DND-41 (cell line): ENCODE measurements around the gene FOLR3.

Experiments used
- EZH2 ChIP-seq: IDR thresholded peaks from 3 replicates; pipeline ENCODE4 v1.6.1; 2012; ENCODE audit warnings: borderline replicate concordance, low read depth, mild to moderate bottlenecking, moderate library complexity, low read length, inconsistent platforms; ENCODE audit not compliant: severe bottlenecking
- TF ChIP-seq, protein P1 (sequence below): IDR thresholded peaks from 2 replicates; pipeline ENCODE4 v1.5.1; 2012; ENCODE audit warnings: borderline replicate concordance, low read length, moderate library complexity, mild to moderate bottlenecking; ENCODE audit not compliant: poor library complexity, severe bottlenecking; ENCODE audit errors: extremely low read depth

DNA sequence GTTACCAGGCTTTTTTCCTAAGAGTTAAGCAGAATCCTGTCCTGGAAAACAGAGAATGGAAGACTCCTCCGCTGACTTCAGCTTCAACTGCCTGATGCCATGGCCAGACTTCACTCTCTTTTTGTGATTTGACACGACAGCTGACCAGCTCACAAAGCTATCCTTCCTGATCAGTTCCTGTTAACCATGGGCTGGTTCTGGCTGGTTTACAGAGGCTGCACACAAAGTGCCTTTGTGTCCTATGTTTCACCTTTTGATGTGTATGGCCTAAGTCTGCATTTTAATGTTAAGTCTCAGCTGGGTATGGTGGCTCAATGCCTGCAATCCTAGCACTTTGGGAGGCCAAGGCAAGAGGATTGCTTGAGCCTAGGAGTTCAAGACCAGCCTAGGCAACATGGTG, 11.1 kb downstream of the FOLR3 start:
- TF ChIP-seq, protein P1, sequence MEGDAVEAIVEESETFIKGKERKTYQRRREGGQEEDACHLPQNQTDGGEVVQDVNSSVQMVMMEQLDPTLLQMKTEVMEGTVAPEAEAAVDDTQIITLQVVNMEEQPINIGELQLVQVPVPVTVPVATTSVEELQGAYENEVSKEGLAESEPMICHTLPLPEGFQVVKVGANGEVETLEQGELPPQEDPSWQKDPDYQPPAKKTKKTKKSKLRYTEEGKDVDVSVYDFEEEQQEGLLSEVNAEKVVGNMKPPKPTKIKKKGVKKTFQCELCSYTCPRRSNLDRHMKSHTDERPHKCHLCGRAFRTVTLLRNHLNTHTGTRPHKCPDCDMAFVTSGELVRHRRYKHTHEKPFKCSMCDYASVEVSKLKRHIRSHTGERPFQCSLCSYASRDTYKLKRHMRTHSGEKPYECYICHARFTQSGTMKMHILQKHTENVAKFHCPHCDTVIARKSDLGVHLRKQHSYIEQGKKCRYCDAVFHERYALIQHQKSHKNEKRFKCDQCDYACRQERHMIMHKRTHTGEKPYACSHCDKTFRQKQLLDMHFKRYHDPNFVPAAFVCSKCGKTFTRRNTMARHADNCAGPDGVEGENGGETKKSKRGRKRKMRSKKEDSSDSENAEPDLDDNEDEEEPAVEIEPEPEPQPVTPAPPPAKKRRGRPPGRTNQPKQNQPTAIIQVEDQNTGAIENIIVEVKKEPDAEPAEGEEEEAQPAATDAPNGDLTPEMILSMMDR: no peak
- no peak for TF ChIP-seq EZH2
